GM12801 (cell line): ENCODE results near the gene EPHB3.

Source experiments
- TF ChIP-seq, protein P1 (sequence below): IDR thresholded peaks from one replicate; pipeline ENCODE4 v1.5.1; 2011; ENCODE audit warnings: control low read depth; ENCODE audit not compliant: insufficient read length; ENCODE audit errors: extremely low read depth

The EPHB3 gene

DNA sequence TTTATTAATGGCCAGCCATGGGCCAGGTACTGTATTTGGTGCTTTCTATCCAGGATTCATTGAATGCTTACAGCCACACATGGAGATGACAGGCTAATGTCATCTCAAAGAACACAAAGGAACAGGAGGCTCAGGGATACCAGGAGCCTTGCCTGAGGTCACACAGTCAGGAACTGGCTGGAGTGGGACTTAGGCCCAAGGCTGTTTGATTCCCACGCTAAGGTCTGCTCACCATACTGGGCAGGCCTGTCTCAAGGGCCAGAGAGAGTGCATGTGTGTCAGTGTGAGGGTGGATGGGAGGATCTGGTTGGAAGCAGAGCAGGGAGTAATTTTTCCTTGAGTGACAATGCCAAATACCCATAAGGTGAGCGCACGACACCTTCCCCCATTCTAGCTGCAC, 37.6 kb downstream of the EPHB3 start:
- TF ChIP-seq, protein P1, sequence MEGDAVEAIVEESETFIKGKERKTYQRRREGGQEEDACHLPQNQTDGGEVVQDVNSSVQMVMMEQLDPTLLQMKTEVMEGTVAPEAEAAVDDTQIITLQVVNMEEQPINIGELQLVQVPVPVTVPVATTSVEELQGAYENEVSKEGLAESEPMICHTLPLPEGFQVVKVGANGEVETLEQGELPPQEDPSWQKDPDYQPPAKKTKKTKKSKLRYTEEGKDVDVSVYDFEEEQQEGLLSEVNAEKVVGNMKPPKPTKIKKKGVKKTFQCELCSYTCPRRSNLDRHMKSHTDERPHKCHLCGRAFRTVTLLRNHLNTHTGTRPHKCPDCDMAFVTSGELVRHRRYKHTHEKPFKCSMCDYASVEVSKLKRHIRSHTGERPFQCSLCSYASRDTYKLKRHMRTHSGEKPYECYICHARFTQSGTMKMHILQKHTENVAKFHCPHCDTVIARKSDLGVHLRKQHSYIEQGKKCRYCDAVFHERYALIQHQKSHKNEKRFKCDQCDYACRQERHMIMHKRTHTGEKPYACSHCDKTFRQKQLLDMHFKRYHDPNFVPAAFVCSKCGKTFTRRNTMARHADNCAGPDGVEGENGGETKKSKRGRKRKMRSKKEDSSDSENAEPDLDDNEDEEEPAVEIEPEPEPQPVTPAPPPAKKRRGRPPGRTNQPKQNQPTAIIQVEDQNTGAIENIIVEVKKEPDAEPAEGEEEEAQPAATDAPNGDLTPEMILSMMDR: no peak

DNA sequence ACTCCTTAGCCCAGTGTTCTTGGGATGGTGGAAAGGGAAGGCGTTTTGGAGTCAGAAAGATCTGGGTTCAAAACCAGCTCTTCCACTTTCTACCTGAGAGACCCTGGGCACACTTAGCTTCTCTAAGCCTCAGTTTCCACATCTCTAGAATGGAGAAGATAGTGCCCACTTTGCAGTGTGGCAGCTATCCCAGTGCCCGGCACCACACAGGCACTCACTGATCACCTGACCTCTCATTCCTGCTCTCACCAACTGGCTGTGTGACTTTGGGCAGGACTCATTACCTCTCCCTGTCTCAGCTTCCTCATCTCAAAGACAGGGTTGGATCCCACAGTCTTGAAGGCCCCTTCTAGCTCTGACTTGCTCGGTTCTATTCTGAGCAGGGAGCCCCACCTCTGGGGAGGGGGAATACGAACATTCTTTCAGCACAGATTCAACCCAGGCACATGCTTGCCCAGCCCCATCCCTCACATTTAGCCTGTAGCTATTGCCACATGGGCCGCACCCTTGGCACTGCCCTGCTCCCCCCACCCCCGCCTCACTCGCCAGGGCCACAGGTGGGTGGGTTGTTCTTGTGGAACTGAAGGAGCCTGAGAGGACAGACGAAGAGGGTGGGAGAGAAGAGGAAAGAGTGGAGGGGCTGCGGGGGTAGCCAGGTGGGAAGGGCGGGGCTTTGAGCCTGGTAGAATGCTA, 39.2 kb downstream of the EPHB3 start:
- TF ChIP-seq, protein P1: no peak

DNA sequence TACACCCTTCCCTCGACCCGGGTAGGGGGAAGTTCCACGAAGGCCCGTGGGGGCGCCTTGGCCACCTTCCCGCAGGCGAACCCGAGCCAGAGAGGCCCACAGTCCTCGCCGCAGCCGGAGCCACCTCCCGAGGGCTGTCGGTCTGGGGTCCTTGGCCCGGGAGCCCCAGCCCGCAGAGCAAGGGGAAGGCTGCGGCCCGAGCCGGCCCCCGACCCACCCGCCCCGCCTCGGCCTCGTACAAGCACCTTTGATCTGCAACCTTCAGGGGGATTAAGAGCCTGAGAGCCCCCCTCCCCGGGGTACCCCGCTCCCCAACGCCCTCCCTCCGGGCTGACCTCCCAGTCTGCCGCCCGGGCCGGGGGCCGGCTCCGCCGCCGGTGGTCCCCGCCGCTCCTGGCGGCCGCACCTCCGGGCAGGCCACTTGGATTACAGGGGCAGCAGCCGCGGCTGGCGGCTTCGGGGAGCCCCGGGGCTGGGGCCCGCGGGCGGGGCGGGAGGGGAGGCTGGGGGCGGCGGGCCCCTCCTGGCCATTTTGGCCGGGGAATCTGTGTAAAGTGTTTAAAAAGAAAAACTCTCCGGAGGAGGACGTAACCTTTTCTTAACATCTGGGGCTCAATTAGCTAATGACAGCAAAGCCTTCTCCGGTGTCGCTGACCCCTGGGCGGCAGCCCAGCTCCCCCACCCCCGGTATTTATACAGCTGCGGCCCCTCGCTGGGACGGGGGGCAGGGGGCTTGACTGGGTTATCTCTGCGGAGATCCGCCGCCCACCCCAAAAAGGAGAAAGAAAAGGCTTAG, 40.2 kb downstream of the EPHB3 start:
- TF ChIP-seq, protein P1: no peak

DNA sequence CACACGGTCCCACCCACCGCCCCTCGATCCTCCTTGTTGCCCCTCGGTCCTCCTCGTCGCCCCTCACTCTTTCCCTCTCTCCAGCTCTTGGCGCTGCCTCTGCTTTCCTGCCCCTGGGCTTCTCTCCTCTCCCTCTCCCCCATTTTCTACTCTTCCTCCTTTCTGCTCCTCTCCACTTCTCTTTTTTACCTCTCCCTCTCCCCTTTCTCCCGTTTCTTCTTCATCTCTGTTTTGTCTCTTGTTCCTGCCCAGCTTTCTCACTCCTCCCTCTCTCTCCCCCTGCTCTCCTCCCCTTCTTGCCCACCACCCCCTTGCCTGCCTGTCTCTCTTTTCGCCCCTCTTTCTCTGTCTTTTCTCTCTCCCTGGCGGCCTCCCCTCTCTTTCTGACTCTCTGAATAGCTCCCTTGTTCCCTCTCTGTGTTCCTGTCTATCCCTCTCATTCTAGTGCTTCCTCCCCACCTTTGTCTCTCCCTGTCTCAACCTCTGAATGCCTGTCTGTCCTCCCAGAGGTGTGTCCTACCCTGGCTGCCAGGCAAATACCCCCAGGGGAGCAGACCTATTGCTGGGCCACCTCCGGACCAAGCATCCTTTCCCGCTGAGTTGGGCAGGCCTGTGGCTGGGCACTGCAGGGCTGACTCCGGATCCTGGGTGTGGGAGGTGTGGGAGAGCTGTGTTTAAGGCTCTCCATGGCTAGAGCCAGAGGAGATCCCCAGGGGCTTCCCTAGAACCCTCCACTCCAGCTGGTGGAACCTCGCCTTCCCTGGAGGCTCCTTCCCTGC, 41.0 kb downstream of the EPHB3 start:
- TF ChIP-seq, protein P1: no peak

DNA sequence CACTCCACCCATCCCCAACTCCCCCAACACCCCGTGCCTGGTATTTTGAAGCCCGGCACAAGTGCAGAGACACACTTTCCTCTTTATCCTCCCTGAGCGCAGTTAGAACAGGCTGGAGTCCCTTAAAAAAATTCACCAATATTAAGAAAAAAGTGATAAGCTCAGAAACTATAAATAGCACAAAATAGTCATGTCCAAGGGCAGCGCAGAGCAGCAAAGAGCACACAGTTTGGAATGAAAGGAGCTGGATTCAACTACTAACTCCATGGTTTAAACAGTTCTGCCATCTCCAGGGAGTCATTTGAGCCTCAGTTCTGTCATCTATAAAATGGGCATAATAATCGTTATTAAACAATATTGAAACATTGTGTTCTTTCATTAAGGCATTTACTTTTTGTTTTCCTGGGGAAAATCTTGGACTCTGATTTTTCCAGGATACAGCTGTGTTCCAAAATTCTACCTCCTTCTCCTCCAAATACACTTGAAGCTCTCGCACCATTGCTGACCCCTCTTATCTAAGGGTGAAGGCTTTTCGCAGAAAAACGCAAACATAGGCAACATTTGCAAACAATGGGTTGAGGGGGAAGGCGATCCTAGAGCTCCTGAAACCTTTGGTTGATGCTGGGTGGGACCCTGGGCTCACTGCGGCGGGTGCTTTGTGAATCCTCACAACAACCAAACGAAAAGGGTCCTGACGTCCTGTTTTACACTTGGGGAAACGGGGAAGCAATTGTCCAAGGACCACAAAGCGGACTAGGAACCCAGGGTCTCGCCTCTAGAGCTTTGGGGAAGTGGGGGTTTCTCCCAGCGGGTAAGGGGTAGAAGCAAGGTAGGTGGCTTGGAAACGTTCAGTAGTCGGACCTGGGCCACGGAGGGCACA, 41.8 kb downstream of the EPHB3 start:
- TF ChIP-seq, protein P1: no peak

DNA sequence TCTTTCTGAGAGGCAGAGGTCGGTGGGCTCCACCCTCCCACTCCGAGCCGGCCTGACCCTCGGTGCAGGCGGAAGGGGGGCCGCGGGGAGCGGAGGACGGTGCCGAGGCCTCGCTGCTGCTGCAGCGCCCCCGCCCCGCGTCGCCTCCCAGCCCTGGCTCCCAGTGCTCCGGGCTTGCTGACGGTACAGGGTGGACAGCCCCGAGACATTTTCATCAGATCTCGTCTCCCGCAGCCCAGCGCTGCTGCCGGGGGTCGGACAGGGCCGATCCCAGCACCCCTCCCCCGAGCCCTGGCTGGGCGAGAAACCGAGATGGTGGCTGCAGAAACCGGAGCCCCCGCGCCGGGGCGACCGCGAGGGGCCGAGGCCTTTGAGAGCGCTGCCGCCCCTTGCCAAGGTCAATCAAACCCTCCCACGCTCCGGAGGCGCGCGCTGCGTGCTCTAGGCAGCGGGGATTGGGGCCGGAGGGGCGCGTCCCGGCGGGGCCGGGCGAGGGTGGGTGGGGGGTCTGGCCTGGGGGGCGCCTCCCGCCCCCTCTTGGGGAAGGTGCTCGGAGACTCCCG, 42.5 kb downstream of the EPHB3 start:
- TF ChIP-seq, protein P1: no peak
